Stomach smooth muscle (tissue), 2 donors: ENCODE data around the gene CYP2R1.
"Not testable (repeated sequence)": the region's sequence is repeated elsewhere in the genome, so short reads cannot be mapped to it uniquely, and the experiment has no call there.

Experiments
- H3K27ac ChIP-seq: one replicate; pipeline ENCODE4 v1.7.0; 2013; ENCODE audit warnings: mild to moderate bottlenecking, low read length, inconsistent platforms
- H3K27me3 ChIP-seq, 2 donors: one replicate each; pipeline ENCODE4 v1.7.0; 2013; ENCODE audit warnings: low read length in 2 of 2; ENCODE audit not compliant: insufficient read depth in 2 of 2, control insufficient read depth in 1 of 2
- H3K36me3 ChIP-seq, 2 donors: one replicate each; pipeline ENCODE4 v1.7.0; 2013; ENCODE audit warnings: low read length in 2 of 2; ENCODE audit not compliant: control insufficient read depth in 2 of 2, insufficient read depth in 2 of 2
- H3K4me1 ChIP-seq: one replicate; pipeline ENCODE4 v1.7.0; 2013; ENCODE audit warnings: low read length; ENCODE audit not compliant: control insufficient read depth, insufficient read depth
- H3K4me3 ChIP-seq, 2 donors: one replicate each; pipeline ENCODE4 v1.7.0; 2013; ENCODE audit warnings: low read length in 2 of 2
- H3K9ac ChIP-seq, 2 donors: one replicate each; pipeline ENCODE4 v1.7.0; 2013; ENCODE audit warnings: low read length in 2 of 2, mild to moderate bottlenecking in 1 of 2
- H3K9me3 ChIP-seq, 2 donors: one replicate each; pipeline ENCODE4 v1.7.0; 2013; ENCODE audit warnings: low read length in 2 of 2; ENCODE audit not compliant: control insufficient read depth in 2 of 2
- donor health status: healthy.
- donor health status: Pancreatic carcinoma.

CYP2R1 gene

GRCh38 chr11:14891143-14892035 lies 642 bp downstream of the CYP2R1 start:
- Histone ChIP-seq H3K4me3 (peak overlapping the region; percentile 91 to 96), H3K9ac (peak overlapping the region; percentile 78), H3K27me3 (no peaks in the 10 kb centered on the region), H3K9me3 (no peaks in the 10 kb centered on the region), H3K4me1 (peaks cover 7% of the 10 kb centered on the region), H3K36me3 (no peaks in the 10 kb centered on the region), H3K27ac (peak overlapping the region; percentile 68)

- no peaks in the 10 kb centered on the region for H3K27me3 ChIP-seq
- H3K27ac ChIP-seq: no peak overlapping the region
- H3K9me3 ChIP-seq: no peaks in the 10 kb centered on the region
- no peak overlapping the region for H3K9ac ChIP-seq
- peaks cover 7% of the 10 kb centered on the region for H3K4me1 ChIP-seq
- H3K36me3 ChIP-seq: no peaks in the 10 kb centered on the region
- H3K4me3 ChIP-seq: no peak overlapping the region
Measured at GRCh38 chr11:14886513-14886912, 5.5 kb downstream of the CYP2R1 start.

- no peak overlapping the region for H3K9ac ChIP-seq
- H3K27me3 ChIP-seq: no peaks in the 10 kb centered on the region
- no peak overlapping the region for H3K4me3 ChIP-seq
- H3K9me3 ChIP-seq: no peaks in the 10 kb centered on the region
- no peaks in the 10 kb centered on the region for H3K4me1 ChIP-seq
- no peak overlapping the region for H3K27ac ChIP-seq
- H3K36me3 ChIP-seq: no peaks in the 10 kb centered on the region
Measured at GRCh38 chr11:14884667-14885273, 7.3 kb downstream of the CYP2R1 start.

- H3K36me3 ChIP-seq, H3K27ac ChIP-seq, H3K9me3 ChIP-seq, H3K27me3 ChIP-seq, H3K4me3 ChIP-seq, H3K4me1 ChIP-seq, H3K9ac ChIP-seq: not testable (repeated sequence)
Measured at GRCh38 chr11:14883683-14884082, 8.3 kb downstream of the CYP2R1 start.

- Histone ChIP-seq H3K9ac (no peak overlapping the region), H3K9me3 (no peaks in the 10 kb centered on the region), H3K4me1 (no peaks in the 10 kb centered on the region), H3K36me3 (peaks cover 0 to 5% of the 10 kb centered on the region in 2 donors), H3K4me3 (no peak overlapping the region), H3K27ac (no peak overlapping the region), H3K27me3 (no peaks in the 10 kb centered on the region)
Measured at GRCh38 chr11:14882196-14882595, 9.8 kb downstream of the CYP2R1 start.

GRCh38 chr11:14881576-14882193 lies 10.3 kb downstream of the CYP2R1 start:
- peaks cover 0 to 5% of the 10 kb centered on the region in 2 donors for H3K36me3 ChIP-seq
- no peak overlapping the region for H3K9ac ChIP-seq
- no peaks in the 10 kb centered on the region for H3K27me3 ChIP-seq

GRCh38 chr11:14875163-14875562 lies 16.9 kb downstream of the CYP2R1 start:
- Histone ChIP-seq H3K36me3 (peaks cover 0 to 8% of the 10 kb centered on the region in 2 donors), H3K27ac (no peak overlapping the region), H3K4me1 (no peaks in the 10 kb centered on the region)

More at GRCh38 chr11:14881576-14882193, 10.3 kb downstream of the CYP2R1 start:
- Histone ChIP-seq H3K9me3 (no peaks in the 10 kb centered on the region), H3K4me3 (no peak overlapping the region), H3K27ac (no peak overlapping the region), H3K4me1 (no peaks in the 10 kb centered on the region)

GRCh38 chr11:14873632-14874031 lies 18.4 kb downstream of the CYP2R1 start:
- Histone ChIP-seq H3K9ac (no peak overlapping the region), H3K9me3 (no peaks in the 10 kb centered on the region), H3K4me1 (no peaks in the 10 kb centered on the region), H3K27me3 (no peaks in the 10 kb centered on the region), H3K36me3 (peaks cover 0 to 8% of the 10 kb centered on the region in 2 donors), H3K27ac (no peak overlapping the region), H3K4me3 (no peak overlapping the region)

More at GRCh38 chr11:14875163-14875562, 16.9 kb downstream of the CYP2R1 start:
- Histone ChIP-seq H3K9ac (no peak overlapping the region), H3K27me3 (no peaks in the 10 kb centered on the region), H3K4me3 (no peak overlapping the region), H3K9me3 (no peaks in the 10 kb centered on the region)

GRCh38 chr11:14872032-14872431 lies 20.0 kb downstream of the CYP2R1 start:
- Histone ChIP-seq H3K4me1 (no peaks in the 10 kb centered on the region), H3K27me3 (no peaks in the 10 kb centered on the region), H3K9me3 (no peaks in the 10 kb centered on the region), H3K27ac (no peak overlapping the region), H3K4me3 (no peak overlapping the region), H3K9ac (no peak overlapping the region), H3K36me3 (peaks cover 0 to 3% of the 10 kb centered on the region in 2 donors)

GRCh38 chr11:14863775-14864174 lies 28.3 kb downstream of the CYP2R1 start:
- H3K9me3 ChIP-seq, H3K36me3 ChIP-seq, H3K4me1 ChIP-seq, H3K9ac ChIP-seq, H3K27ac ChIP-seq, H3K4me3 ChIP-seq, H3K27me3 ChIP-seq: not testable (repeated sequence)
